H9 (cell line): ENCODE results near the gene NR3C2. TPM values are rescaled to one million over a fixed set of nuclear protein-coding genes. Genes with fewer than 3 reads are reported as not detected.

Experiments used
- DNase-seq: peaks from one replicate; pipeline ENCODE4 v3.0.0-alpha.2; 2017
- H2AFZ ChIP-seq: one replicate; pipeline ENCODE4 v1.6.1; 2013; ENCODE audit warnings: mild to moderate bottlenecking, low read length, control low read depth, moderate library complexity
- H2AK5ac ChIP-seq: 2 replicates; pipeline ENCODE4 v1.6.1; 2013; ENCODE audit warnings: low read length, control low read depth, mixed read lengths; ENCODE audit not compliant: insufficient read length
- H2BK120ac ChIP-seq: one replicate; pipeline ENCODE4 v1.6.1; 2013; ENCODE audit warnings: low read depth, mild to moderate bottlenecking, low read length, control low read depth, inconsistent platforms; ENCODE audit not compliant: poor library complexity, severe bottlenecking
- H2BK12ac ChIP-seq: 2 replicates; pipeline ENCODE4 v1.6.1; 2013; ENCODE audit warnings: low read length, control low read depth, mixed read lengths, low read depth; ENCODE audit not compliant: insufficient read length
- H2BK15ac ChIP-seq: 2 replicates; pipeline ENCODE4 v1.6.1; 2013; ENCODE audit warnings: low read depth, low read length, control low read depth
- H2BK20ac ChIP-seq: one replicate; pipeline ENCODE4 v1.6.1; 2013; ENCODE audit warnings: low read depth, mild to moderate bottlenecking, low read length, control low read depth, inconsistent platforms; ENCODE audit not compliant: poor library complexity, severe bottlenecking
- H2BK5ac ChIP-seq: 2 replicates; pipeline ENCODE4 v1.6.1; 2013; ENCODE audit warnings: low read length, control low read depth, mixed read lengths; ENCODE audit not compliant: insufficient read length
- H3K14ac ChIP-seq: 2 replicates; pipeline ENCODE4 v1.6.1; 2013; ENCODE audit warnings: low read length, control low read depth; ENCODE audit not compliant: insufficient read depth
- H3K18ac ChIP-seq: 2 replicates; pipeline ENCODE4 v1.6.1; 2013; ENCODE audit warnings: low read depth, mild to moderate bottlenecking, mixed read lengths, low read length, control low read depth; ENCODE audit not compliant: insufficient read length
- H3K23ac ChIP-seq: 2 replicates; pipeline ENCODE4 v1.6.1; 2013; ENCODE audit warnings: low read length, control low read depth, mixed read lengths, low read depth; ENCODE audit not compliant: insufficient read length
- H3K23me2 ChIP-seq: 2 replicates; pipeline ENCODE4 v1.6.1; 2013; ENCODE audit warnings: low read depth, mild to moderate bottlenecking, mixed read lengths, low read length, control low read depth; ENCODE audit not compliant: insufficient read length, poor library complexity, severe bottlenecking
- H3K27ac ChIP-seq: 2 replicates; pipeline ENCODE4 v1.5.1; 2013; ENCODE audit warnings: low read length, control low read depth, mixed read lengths, low read depth; ENCODE audit not compliant: insufficient read length
- H3K27me3 ChIP-seq: 2 replicates; pipeline ENCODE4 v1.6.1; 2013; ENCODE audit warnings: low read length, control low read depth, inconsistent platforms; ENCODE audit not compliant: insufficient read depth
- H3K4ac ChIP-seq: 2 replicates; pipeline ENCODE4 v1.6.1; 2013; ENCODE audit warnings: low read depth, mild to moderate bottlenecking, control low read depth, inconsistent platforms, low read length, moderate library complexity
- H3K4me1 ChIP-seq: 2 replicates; pipeline ENCODE4 v1.6.1; 2013; ENCODE audit warnings: low read length, control low read depth, inconsistent platforms; ENCODE audit not compliant: insufficient read depth
- H3K4me2 ChIP-seq: 2 replicates; pipeline ENCODE4 v1.6.1; 2013; ENCODE audit warnings: low read length, control low read depth, mixed read lengths; ENCODE audit not compliant: insufficient read length, insufficient read depth
- H3K56ac ChIP-seq: 2 replicates; pipeline ENCODE4 v1.6.1; 2013; ENCODE audit warnings: low read depth, mild to moderate bottlenecking, mixed read lengths, low read length, control low read depth; ENCODE audit not compliant: insufficient read length
- H3K79me1 ChIP-seq: 2 replicates; pipeline ENCODE4 v1.6.1; 2013; ENCODE audit warnings: low read depth, mild to moderate bottlenecking, moderate library complexity, low read length, control low read depth, inconsistent platforms; ENCODE audit not compliant: insufficient read depth, poor library complexity, severe bottlenecking
- H3K79me2 ChIP-seq: 2 replicates; pipeline ENCODE4 v1.6.1; 2013; ENCODE audit warnings: low read length, control low read depth, inconsistent platforms; ENCODE audit not compliant: insufficient read depth
- H3K9ac ChIP-seq: 2 replicates; pipeline ENCODE4 v1.6.1; 2013; ENCODE audit warnings: low read length, control low read depth, mixed read lengths; ENCODE audit not compliant: insufficient read length; ENCODE audit errors: extremely low read depth
- H3K9me3 ChIP-seq: one replicate; pipeline ENCODE4 v1.6.1; 2013; ENCODE audit warnings: low read depth, low read length, inconsistent platforms; ENCODE audit not compliant: control insufficient read depth
- H3T11ph ChIP-seq: one replicate; pipeline ENCODE4 v1.6.1; 2013; ENCODE audit warnings: mild to moderate bottlenecking, low read length, control low read depth, inconsistent platforms
- H4K20me1 ChIP-seq: one replicate; pipeline ENCODE4 v1.6.1; 2013; ENCODE audit not compliant: control insufficient read depth, insufficient read length, insufficient read depth
- H4K5ac ChIP-seq: 2 replicates; pipeline ENCODE4 v1.6.1; 2013; ENCODE audit warnings: low read depth, mild to moderate bottlenecking, mixed read lengths, low read length, control low read depth; ENCODE audit not compliant: insufficient read length
- H4K8ac ChIP-seq: replicated peaks from 2 replicates; pipeline ENCODE4 v1.6.1; 2013; ENCODE audit warnings: low read length, control low read depth, mixed read lengths, low read depth; ENCODE audit not compliant: insufficient read length
- H4K91ac ChIP-seq: 2 replicates; pipeline ENCODE4 v1.6.1; 2013; ENCODE audit warnings: low read depth, mild to moderate bottlenecking, moderate library complexity, mixed read lengths, low read length, control low read depth; ENCODE audit not compliant: insufficient read length
- H3K27ac Mint-ChIP-seq, 3 experiments: 2 replicates in 2 of 3; 3 replicates in 1 of 3; pipeline ENCODE4 v1.8.0; 2020 to 2021; ENCODE audit warnings: mixed read lengths in 3 of 3, mild to moderate bottlenecking in 1 of 3, moderate library complexity in 1 of 3
- H3K27me3 Mint-ChIP-seq: 2 replicates; pipeline ENCODE4 v1.8.0; 2021; ENCODE audit warnings: low read depth, mild to moderate bottlenecking, moderate library complexity, mixed read lengths
- H3K36me3 Mint-ChIP-seq, 3 experiments: 2 replicates in 2 of 3; 3 replicates in 1 of 3; pipeline ENCODE4 v1.8.0; 2020 to 2021; ENCODE audit warnings: low read depth in 3 of 3, mixed read lengths in 3 of 3; ENCODE audit not compliant: insufficient read depth in 1 of 3
- H3K4me1 Mint-ChIP-seq, 2 experiments: 2 replicates each; pipeline ENCODE4 v1.8.0; 2020; ENCODE audit warnings: mixed read lengths in 2 of 2
- H3K4me3 Mint-ChIP-seq, 2 experiments: 2 replicates in 1 of 2; 3 replicates in 1 of 2; pipeline ENCODE4 v1.8.0; 2020 to 2021; ENCODE audit warnings: mild to moderate bottlenecking in 2 of 2, mixed read lengths in 2 of 2, moderate library complexity in 1 of 2
- H3K9me3 Mint-ChIP-seq, 2 experiments: 2 replicates in 1 of 2; 3 replicates in 1 of 2; pipeline ENCODE4 v1.8.0; 2020; ENCODE audit warnings: mild to moderate bottlenecking in 2 of 2, mixed read lengths in 2 of 2, moderate library complexity in 1 of 2
- WGBS: extraction: QIAGEN DNeasy Blood & Tissue Kit; methylation state at CpG from one replicate; pipeline ENCODE4 v1.1.7; 2013; ENCODE audit warnings: missing lambda C conversion rate, low lambda C conversion rate, mixed read lengths; ENCODE audit not compliant: insufficient read length; ENCODE audit errors: extremely low coverage; 5-methylcytosine and 5-hydroxymethylcytosine counted together
- total RNA-seq: library from RNA; stranded (reverse); gene quantifications from 2 replicates; pipeline ENCODE4 v1.2.1, GENCODE V29; 2021
- TF ChIP-seq, protein P1 (sequence below): fragments of 200-600 bp; sonication (generic); conservative IDR thresholded peaks from 3 replicates; pipeline ENCODE4 v1.8.0; 2021; ENCODE audit warnings: antibody characterized with exemption, mild to moderate bottlenecking

Gene NR3C2
- total RNA-seq, 1 experiment from 2014 or later = 1.4 TPM

DNA sequence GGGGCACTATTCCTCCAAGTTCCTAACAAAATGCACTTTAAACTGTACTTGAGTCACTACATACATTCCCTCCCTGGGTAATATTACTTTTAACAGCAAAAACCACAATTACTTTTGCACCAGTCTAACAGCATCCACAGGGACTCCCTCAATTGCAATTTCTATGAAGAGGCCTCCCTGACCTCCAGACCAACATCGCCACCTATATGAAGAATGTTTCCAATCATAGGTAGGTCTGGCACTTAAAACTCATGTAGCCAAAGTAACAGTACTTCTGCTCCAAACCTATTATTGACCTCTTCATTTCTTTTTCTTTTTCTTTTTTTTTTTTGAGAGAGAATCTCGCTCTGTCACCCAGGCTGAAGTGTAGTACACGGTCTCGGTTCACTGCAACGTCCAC is 15.6 kb downstream of the NR3C2 start:
- Histone ChIP-seq H4K8ac (no peak overlapping the region), H3T11ph (no peak overlapping the region), H2AFZ (no peak overlapping the region), H3K4me1 (no peaks in the 10 kb centered on the region), H3K18ac (no peak overlapping the region), H3K27me3 (no peaks in the 10 kb centered on the region), H2BK5ac (no peak overlapping the region), H2BK15ac (no peak overlapping the region), H2BK120ac (no peak overlapping the region), H4K20me1 (no peaks in the 10 kb centered on the region), H4K91ac (no peak overlapping the region), H2AK5ac (no peak overlapping the region), H3K27ac (no peak overlapping the region), H3K23ac (no peak overlapping the region), H4K5ac (no peak overlapping the region), H2BK20ac (no peak overlapping the region), H2BK12ac (no peak overlapping the region), H3K79me2 (no peaks in the 10 kb centered on the region), H3K4ac (no peak overlapping the region), H3K9ac (no peak overlapping the region), H3K14ac (no peak overlapping the region), H3K23me2 (no peaks in the 10 kb centered on the region), H3K56ac (no peak overlapping the region), H3K4me2 (no peak overlapping the region), H3K9me3 (no peaks in the 10 kb centered on the region), H3K79me1 (no peaks in the 10 kb centered on the region)
- no peak overlapping the region for H3K27ac Mint-ChIP-seq
- no peaks in the 10 kb centered on the region for H3K36me3 Mint-ChIP-seq
- no peaks in the 10 kb centered on the region for H3K9me3 Mint-ChIP-seq
- H3K4me1 Mint-ChIP-seq = no peaks in the 10 kb centered on the region
- TF ChIP-seq, protein P1, sequence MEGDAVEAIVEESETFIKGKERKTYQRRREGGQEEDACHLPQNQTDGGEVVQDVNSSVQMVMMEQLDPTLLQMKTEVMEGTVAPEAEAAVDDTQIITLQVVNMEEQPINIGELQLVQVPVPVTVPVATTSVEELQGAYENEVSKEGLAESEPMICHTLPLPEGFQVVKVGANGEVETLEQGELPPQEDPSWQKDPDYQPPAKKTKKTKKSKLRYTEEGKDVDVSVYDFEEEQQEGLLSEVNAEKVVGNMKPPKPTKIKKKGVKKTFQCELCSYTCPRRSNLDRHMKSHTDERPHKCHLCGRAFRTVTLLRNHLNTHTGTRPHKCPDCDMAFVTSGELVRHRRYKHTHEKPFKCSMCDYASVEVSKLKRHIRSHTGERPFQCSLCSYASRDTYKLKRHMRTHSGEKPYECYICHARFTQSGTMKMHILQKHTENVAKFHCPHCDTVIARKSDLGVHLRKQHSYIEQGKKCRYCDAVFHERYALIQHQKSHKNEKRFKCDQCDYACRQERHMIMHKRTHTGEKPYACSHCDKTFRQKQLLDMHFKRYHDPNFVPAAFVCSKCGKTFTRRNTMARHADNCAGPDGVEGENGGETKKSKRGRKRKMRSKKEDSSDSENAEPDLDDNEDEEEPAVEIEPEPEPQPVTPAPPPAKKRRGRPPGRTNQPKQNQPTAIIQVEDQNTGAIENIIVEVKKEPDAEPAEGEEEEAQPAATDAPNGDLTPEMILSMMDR = peak; percentile 45
- no peak for DNase-seq
- WGBS = no CpG with 5 or more reads among the region's 5 CpGs
- H3K27me3 Mint-ChIP-seq = no peaks in the 10 kb centered on the region
- no peak overlapping the region for H3K4me3 Mint-ChIP-seq
